DND-41 (cell line): ENCODE measurements around the gene TSPAN14.

Source experiments
- ATAC-seq: fragments of 200-7000 bp; cut with Tn5 transposase; 3 replicates; pipeline ENCODE4 v1.9.1; 2021; ENCODE audit warnings: low read depth; ENCODE audit not compliant: insufficient read depth
- DNase-seq: peaks from one replicate; pipeline ENCODE4 v3.0.0-alpha.2; 2020
- H2AFZ ChIP-seq: 2 replicates; pipeline ENCODE4 v1.6.0; 2012; ENCODE audit warnings: low read depth, low read length
- H3K27ac ChIP-seq: 2 replicates; pipeline ENCODE4 v1.5.1; 2012; ENCODE audit warnings: low read length, inconsistent platforms
- H3K27me3 ChIP-seq: fragments of 200-600 bp; sonication (generic); 2 replicates; pipeline ENCODE4 v1.6.0; 2012; ENCODE audit warnings: low read length, mild to moderate bottlenecking, inconsistent platforms; ENCODE audit not compliant: insufficient read depth, poor library complexity
- H3K36me3 ChIP-seq: 2 replicates; pipeline ENCODE4 v1.5.1; 2012; ENCODE audit warnings: low read length, inconsistent platforms; ENCODE audit not compliant: insufficient read depth
- H3K4me1 ChIP-seq: 2 replicates; pipeline ENCODE4 v1.5.1; 2012; ENCODE audit warnings: mild to moderate bottlenecking, low read length; ENCODE audit not compliant: insufficient read depth
- H3K4me2 ChIP-seq: 2 replicates; pipeline ENCODE4 v1.6.0; 2012; ENCODE audit warnings: mild to moderate bottlenecking, moderate library complexity, low read length, inconsistent platforms; ENCODE audit not compliant: insufficient read depth
- H3K4me3 ChIP-seq, 2 experiments: fragments of 200-600 bp in 1 of 2; shearing (Covaris generic) in 1 of 2; 2 replicates each; pipeline ENCODE4 v1.5.1; 2012 to 2016; ENCODE audit warnings: inconsistent platforms in 2 of 2, low read length in 2 of 2, mild to moderate bottlenecking in 2 of 2, low read depth in 1 of 2, moderate library complexity in 1 of 2
- H3K79me2 ChIP-seq: 2 replicates; pipeline ENCODE4 v1.6.0; 2012; ENCODE audit warnings: low read length, inconsistent platforms; ENCODE audit not compliant: insufficient read depth
- H3K9ac ChIP-seq: 2 replicates; pipeline ENCODE4 v1.6.0; 2012; ENCODE audit warnings: low read depth, mild to moderate bottlenecking, inconsistent platforms, low read length, moderate library complexity
- H3K9me3 ChIP-seq: 2 replicates; pipeline ENCODE4 v1.5.1; 2012; ENCODE audit warnings: low read length, moderate library complexity, mild to moderate bottlenecking, inconsistent platforms; ENCODE audit not compliant: insufficient read depth, severe bottlenecking
- H4K20me1 ChIP-seq: 2 replicates; pipeline ENCODE4 v1.6.0; 2012; ENCODE audit warnings: low read length; ENCODE audit not compliant: insufficient read depth
- EZH2 ChIP-seq: IDR thresholded peaks from 3 replicates; pipeline ENCODE4 v1.6.1; 2012; ENCODE audit warnings: borderline replicate concordance, low read depth, mild to moderate bottlenecking, moderate library complexity, low read length, inconsistent platforms; ENCODE audit not compliant: severe bottlenecking
- TF ChIP-seq, protein P1 (sequence below): IDR thresholded peaks from 2 replicates; pipeline ENCODE4 v1.5.1; 2012; ENCODE audit warnings: borderline replicate concordance, low read length, moderate library complexity, mild to moderate bottlenecking; ENCODE audit not compliant: poor library complexity, severe bottlenecking; ENCODE audit errors: extremely low read depth

TSPAN14 gene, protein sequence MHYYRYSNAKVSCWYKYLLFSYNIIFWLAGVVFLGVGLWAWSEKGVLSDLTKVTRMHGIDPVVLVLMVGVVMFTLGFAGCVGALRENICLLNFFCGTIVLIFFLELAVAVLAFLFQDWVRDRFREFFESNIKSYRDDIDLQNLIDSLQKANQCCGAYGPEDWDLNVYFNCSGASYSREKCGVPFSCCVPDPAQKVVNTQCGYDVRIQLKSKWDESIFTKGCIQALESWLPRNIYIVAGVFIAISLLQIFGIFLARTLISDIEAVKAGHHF

GRCh38 chr10:80453842-80454512 lies at the start of gene TSPAN14:
TSPAN14 (plus strand) TSS chr10:80454310; CDS start chr10:80489234, 34,924 bp downstream.
- Histone ChIP-seq H2AFZ (peak within 1 kb of the TSS; percentile 87), H3K9ac (peak within 1 kb of the TSS; percentile 90), H4K20me1 (peaks cover 30% of the 10 kb centered on the region), H3K4me3 (peak within 1 kb of the TSS; percentile 72 to 86), H3K4me1 (peaks cover 38% of the 10 kb centered on the region), H3K27me3 (peaks cover 3% of the 10 kb centered on the region), H3K36me3 (no peaks in the 10 kb centered on the region; the same call in 1 of the 2 replicates), H3K27ac (peak within 1 kb of the TSS; percentile 41; the same call in 1 of the 2 replicates), H3K9me3 (no peaks in the 10 kb centered on the region), H3K79me2 (peaks cover 24% of the 10 kb centered on the region), H3K4me2 (peak within 1 kb of the TSS; percentile 94)
- TF ChIP-seq, protein P1, sequence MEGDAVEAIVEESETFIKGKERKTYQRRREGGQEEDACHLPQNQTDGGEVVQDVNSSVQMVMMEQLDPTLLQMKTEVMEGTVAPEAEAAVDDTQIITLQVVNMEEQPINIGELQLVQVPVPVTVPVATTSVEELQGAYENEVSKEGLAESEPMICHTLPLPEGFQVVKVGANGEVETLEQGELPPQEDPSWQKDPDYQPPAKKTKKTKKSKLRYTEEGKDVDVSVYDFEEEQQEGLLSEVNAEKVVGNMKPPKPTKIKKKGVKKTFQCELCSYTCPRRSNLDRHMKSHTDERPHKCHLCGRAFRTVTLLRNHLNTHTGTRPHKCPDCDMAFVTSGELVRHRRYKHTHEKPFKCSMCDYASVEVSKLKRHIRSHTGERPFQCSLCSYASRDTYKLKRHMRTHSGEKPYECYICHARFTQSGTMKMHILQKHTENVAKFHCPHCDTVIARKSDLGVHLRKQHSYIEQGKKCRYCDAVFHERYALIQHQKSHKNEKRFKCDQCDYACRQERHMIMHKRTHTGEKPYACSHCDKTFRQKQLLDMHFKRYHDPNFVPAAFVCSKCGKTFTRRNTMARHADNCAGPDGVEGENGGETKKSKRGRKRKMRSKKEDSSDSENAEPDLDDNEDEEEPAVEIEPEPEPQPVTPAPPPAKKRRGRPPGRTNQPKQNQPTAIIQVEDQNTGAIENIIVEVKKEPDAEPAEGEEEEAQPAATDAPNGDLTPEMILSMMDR, result no peak
- no peak for TF ChIP-seq EZH2
- ATAC-seq (peak; percentile 58), DNase-seq (peak; percentile 74)

- Histone ChIP-seq H2AFZ (no peak overlapping the region), H3K4me2 (no peak overlapping the region)
Observed at GRCh38 chr10:80405035-80405434, 49.1 kb upstream of the TSPAN14 start.

DNA sequence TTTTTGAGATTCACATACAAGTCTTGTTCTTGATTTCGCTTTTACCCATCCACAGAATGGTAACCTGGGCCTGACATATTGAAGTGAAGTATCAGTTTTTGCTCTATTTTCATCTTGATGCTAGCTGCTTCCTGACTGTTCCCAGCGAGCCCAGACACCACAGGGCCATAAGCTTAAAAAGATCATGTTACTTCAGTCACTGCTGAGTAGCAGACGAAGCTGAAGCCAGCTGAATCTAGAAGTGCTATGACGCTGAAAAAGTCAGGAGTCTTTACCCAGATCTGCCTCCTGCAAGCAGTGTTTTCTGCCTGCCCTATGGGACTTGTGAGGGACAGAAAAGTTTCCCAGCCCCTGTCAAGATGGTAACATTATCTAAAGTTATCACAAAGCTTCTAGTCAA lies 48.5 kb upstream of the TSPAN14 start:
- H4K20me1 ChIP-seq, result peaks cover 5% of the 10 kb centered on the region; the same call in 1 of the 2 replicates
- H3K9ac ChIP-seq, result no peak overlapping the region
- H3K27ac ChIP-seq, result no peak overlapping the region
- no peak for TF ChIP-seq EZH2
- TF ChIP-seq, protein P1, result no peak
- DNase-seq (no peak), ATAC-seq (no peak)
- H3K36me3 ChIP-seq, result peaks cover 3% of the 10 kb centered on the region; the same call in 1 of the 2 replicates
- H2AFZ ChIP-seq, result no peak overlapping the region
- H3K9me3 ChIP-seq, result no peaks in the 10 kb centered on the region
- peaks cover 13% of the 10 kb centered on the region; the same call in 1 of the 2 replicates for H3K79me2 ChIP-seq
- no peaks in the 10 kb centered on the region for H3K27me3 ChIP-seq
- H3K4me1 ChIP-seq, result peaks cover 23% of the 10 kb centered on the region
- H3K4me3 ChIP-seq, result no peak overlapping the region
- H3K4me2 ChIP-seq, result no peak overlapping the region

More at GRCh38 chr10:80405035-80405434, 49.1 kb upstream of the TSPAN14 start:
- Histone ChIP-seq H3K79me2 (peaks cover 10% of the 10 kb centered on the region; the same call in 1 of the 2 replicates), H3K27ac (no peak overlapping the region), H3K27me3 (no peaks in the 10 kb centered on the region), H3K4me1 (peaks cover 19% of the 10 kb centered on the region), H3K4me3 (no peak overlapping the region), H3K9me3 (no peaks in the 10 kb centered on the region), H3K36me3 (no peaks in the 10 kb centered on the region), H3K9ac (no peak overlapping the region), H4K20me1 (0 out of 2 replicates have a peak, but pooled peaks cover 2% of the 10 kb centered on the region)
- DNase-seq (no peak), ATAC-seq (no peak)
- TF ChIP-seq EZH2, result no peak
- TF ChIP-seq, protein P1, result no peak
